H9 (cell line): ENCODE data around the gene CHST14. TPM values are rescaled to one million over a fixed set of nuclear protein-coding genes. Genes with fewer than 3 reads are reported as not detected.

Source experiments
- DNase-seq: peaks from one replicate; pipeline ENCODE4 v3.0.0-alpha.2; 2017
- H2AFZ ChIP-seq: one replicate; pipeline ENCODE4 v1.6.1; 2013; ENCODE audit warnings: mild to moderate bottlenecking, low read length, control low read depth, moderate library complexity
- H2AK5ac ChIP-seq: 2 replicates; pipeline ENCODE4 v1.6.1; 2013; ENCODE audit warnings: low read length, control low read depth, mixed read lengths; ENCODE audit not compliant: insufficient read length
- H2BK120ac ChIP-seq: one replicate; pipeline ENCODE4 v1.6.1; 2013; ENCODE audit warnings: low read depth, mild to moderate bottlenecking, low read length, control low read depth, inconsistent platforms; ENCODE audit not compliant: poor library complexity, severe bottlenecking
- H2BK12ac ChIP-seq: 2 replicates; pipeline ENCODE4 v1.6.1; 2013; ENCODE audit warnings: low read length, control low read depth, mixed read lengths, low read depth; ENCODE audit not compliant: insufficient read length
- H2BK15ac ChIP-seq: 2 replicates; pipeline ENCODE4 v1.6.1; 2013; ENCODE audit warnings: low read depth, low read length, control low read depth
- H2BK20ac ChIP-seq: one replicate; pipeline ENCODE4 v1.6.1; 2013; ENCODE audit warnings: low read depth, mild to moderate bottlenecking, low read length, control low read depth, inconsistent platforms; ENCODE audit not compliant: poor library complexity, severe bottlenecking
- H2BK5ac ChIP-seq: 2 replicates; pipeline ENCODE4 v1.6.1; 2013; ENCODE audit warnings: low read length, control low read depth, mixed read lengths; ENCODE audit not compliant: insufficient read length
- H3K14ac ChIP-seq: 2 replicates; pipeline ENCODE4 v1.6.1; 2013; ENCODE audit warnings: low read length, control low read depth; ENCODE audit not compliant: insufficient read depth
- H3K18ac ChIP-seq: 2 replicates; pipeline ENCODE4 v1.6.1; 2013; ENCODE audit warnings: low read depth, mild to moderate bottlenecking, mixed read lengths, low read length, control low read depth; ENCODE audit not compliant: insufficient read length
- H3K23ac ChIP-seq: 2 replicates; pipeline ENCODE4 v1.6.1; 2013; ENCODE audit warnings: low read length, control low read depth, mixed read lengths, low read depth; ENCODE audit not compliant: insufficient read length
- H3K23me2 ChIP-seq: 2 replicates; pipeline ENCODE4 v1.6.1; 2013; ENCODE audit warnings: low read depth, mild to moderate bottlenecking, mixed read lengths, low read length, control low read depth; ENCODE audit not compliant: insufficient read length, poor library complexity, severe bottlenecking
- H3K27ac ChIP-seq: 2 replicates; pipeline ENCODE4 v1.5.1; 2013; ENCODE audit warnings: low read length, control low read depth, mixed read lengths, low read depth; ENCODE audit not compliant: insufficient read length
- H3K27me3 ChIP-seq: 2 replicates; pipeline ENCODE4 v1.6.1; 2013; ENCODE audit warnings: low read length, control low read depth, inconsistent platforms; ENCODE audit not compliant: insufficient read depth
- H3K4ac ChIP-seq: 2 replicates; pipeline ENCODE4 v1.6.1; 2013; ENCODE audit warnings: low read depth, mild to moderate bottlenecking, control low read depth, inconsistent platforms, low read length, moderate library complexity
- H3K4me1 ChIP-seq: 2 replicates; pipeline ENCODE4 v1.6.1; 2013; ENCODE audit warnings: low read length, control low read depth, inconsistent platforms; ENCODE audit not compliant: insufficient read depth
- H3K4me2 ChIP-seq: 2 replicates; pipeline ENCODE4 v1.6.1; 2013; ENCODE audit warnings: low read length, control low read depth, mixed read lengths; ENCODE audit not compliant: insufficient read length, insufficient read depth
- H3K56ac ChIP-seq: 2 replicates; pipeline ENCODE4 v1.6.1; 2013; ENCODE audit warnings: low read depth, mild to moderate bottlenecking, mixed read lengths, low read length, control low read depth; ENCODE audit not compliant: insufficient read length
- H3K79me1 ChIP-seq: 2 replicates; pipeline ENCODE4 v1.6.1; 2013; ENCODE audit warnings: low read depth, mild to moderate bottlenecking, moderate library complexity, low read length, control low read depth, inconsistent platforms; ENCODE audit not compliant: insufficient read depth, poor library complexity, severe bottlenecking
- H3K79me2 ChIP-seq: 2 replicates; pipeline ENCODE4 v1.6.1; 2013; ENCODE audit warnings: low read length, control low read depth, inconsistent platforms; ENCODE audit not compliant: insufficient read depth
- H3K9ac ChIP-seq: 2 replicates; pipeline ENCODE4 v1.6.1; 2013; ENCODE audit warnings: low read length, control low read depth, mixed read lengths; ENCODE audit not compliant: insufficient read length; ENCODE audit errors: extremely low read depth
- H3K9me3 ChIP-seq: one replicate; pipeline ENCODE4 v1.6.1; 2013; ENCODE audit warnings: low read depth, low read length, inconsistent platforms; ENCODE audit not compliant: control insufficient read depth
- H3T11ph ChIP-seq: one replicate; pipeline ENCODE4 v1.6.1; 2013; ENCODE audit warnings: mild to moderate bottlenecking, low read length, control low read depth, inconsistent platforms
- H4K20me1 ChIP-seq: one replicate; pipeline ENCODE4 v1.6.1; 2013; ENCODE audit not compliant: control insufficient read depth, insufficient read length, insufficient read depth
- H4K5ac ChIP-seq: 2 replicates; pipeline ENCODE4 v1.6.1; 2013; ENCODE audit warnings: low read depth, mild to moderate bottlenecking, mixed read lengths, low read length, control low read depth; ENCODE audit not compliant: insufficient read length
- H4K8ac ChIP-seq: replicated peaks from 2 replicates; pipeline ENCODE4 v1.6.1; 2013; ENCODE audit warnings: low read length, control low read depth, mixed read lengths, low read depth; ENCODE audit not compliant: insufficient read length
- H4K91ac ChIP-seq: 2 replicates; pipeline ENCODE4 v1.6.1; 2013; ENCODE audit warnings: low read depth, mild to moderate bottlenecking, moderate library complexity, mixed read lengths, low read length, control low read depth; ENCODE audit not compliant: insufficient read length
- H3K27ac Mint-ChIP-seq, 3 experiments: 2 replicates in 2 of 3; 3 replicates in 1 of 3; pipeline ENCODE4 v1.8.0; 2020 to 2021; ENCODE audit warnings: mixed read lengths in 3 of 3, mild to moderate bottlenecking in 1 of 3, moderate library complexity in 1 of 3
- H3K27me3 Mint-ChIP-seq: 2 replicates; pipeline ENCODE4 v1.8.0; 2021; ENCODE audit warnings: low read depth, mild to moderate bottlenecking, moderate library complexity, mixed read lengths
- H3K36me3 Mint-ChIP-seq, 3 experiments: 2 replicates in 2 of 3; 3 replicates in 1 of 3; pipeline ENCODE4 v1.8.0; 2020 to 2021; ENCODE audit warnings: low read depth in 3 of 3, mixed read lengths in 3 of 3; ENCODE audit not compliant: insufficient read depth in 1 of 3
- H3K4me1 Mint-ChIP-seq, 2 experiments: 2 replicates each; pipeline ENCODE4 v1.8.0; 2020; ENCODE audit warnings: mixed read lengths in 2 of 2
- H3K4me3 Mint-ChIP-seq, 2 experiments: 2 replicates in 1 of 2; 3 replicates in 1 of 2; pipeline ENCODE4 v1.8.0; 2020 to 2021; ENCODE audit warnings: mild to moderate bottlenecking in 2 of 2, mixed read lengths in 2 of 2, moderate library complexity in 1 of 2
- H3K9me3 Mint-ChIP-seq, 2 experiments: 2 replicates in 1 of 2; 3 replicates in 1 of 2; pipeline ENCODE4 v1.8.0; 2020; ENCODE audit warnings: mild to moderate bottlenecking in 2 of 2, mixed read lengths in 2 of 2, moderate library complexity in 1 of 2
- CTCF ChIP-seq: fragments of 200-600 bp; sonication (generic); conservative IDR thresholded peaks from 3 replicates; pipeline ENCODE4 v1.8.0; 2021; ENCODE audit warnings: antibody characterized with exemption, mild to moderate bottlenecking
- WGBS: extraction: QIAGEN DNeasy Blood & Tissue Kit; methylation state at CpG from one replicate; pipeline ENCODE4 v1.1.7; 2013; ENCODE audit warnings: missing lambda C conversion rate, low lambda C conversion rate, mixed read lengths; ENCODE audit not compliant: insufficient read length; ENCODE audit errors: extremely low coverage; 5-methylcytosine and 5-hydroxymethylcytosine counted together
- total RNA-seq: library from RNA; stranded (reverse); gene quantifications from 2 replicates; pipeline ENCODE4 v1.2.1, GENCODE V29; 2021

Gene CHST14
- total RNA-seq, 1 experiment from 2014 or later: 25.7 TPM

GRCh38 chr15:40458495-40459371, 12.1 kb upstream of the CHST14 start:
- Histone ChIP-seq H2BK5ac (no peak overlapping the region), H2BK20ac (no peak overlapping the region), H3K9ac (no peak overlapping the region), H3K23ac (no peak overlapping the region), H4K8ac (no peak overlapping the region), H3K23me2 (no peaks in the 10 kb centered on the region), H3K4me1 (no peaks in the 10 kb centered on the region), H2AK5ac (no peak overlapping the region), H2AFZ (no peak overlapping the region), H4K91ac (no peak overlapping the region), H3K27ac (no peak overlapping the region), H3K79me2 (peaks cover 21% of the 10 kb centered on the region; the same call in 1 of the 2 replicates), H3K79me1 (peaks cover 13% of the 10 kb centered on the region), H3K56ac (no peak overlapping the region), H3K4ac (no peak overlapping the region), H4K5ac (no peak overlapping the region), H3T11ph (no peak overlapping the region), H4K20me1 (no peaks in the 10 kb centered on the region), H3K18ac (no peak overlapping the region), H2BK15ac (no peak overlapping the region), H3K9me3 (no peaks in the 10 kb centered on the region), H3K14ac (no peak overlapping the region; the same call in 1 of the 2 replicates), H3K4me2 (no peak overlapping the region), H2BK12ac (no peak overlapping the region), H3K27me3 (no peaks in the 10 kb centered on the region), H2BK120ac (no peak overlapping the region)
- Mint-ChIP-seq H3K4me3 (no peak overlapping the region), H3K36me3 (peaks cover 14 to 47% (median 27%) of the 10 kb centered on the region in 3 experiments; a peak in 6 of 7 replicates), H3K27ac (no peak overlapping the region), H3K27me3 (no peaks in the 10 kb centered on the region), H3K9me3 (no peaks in the 10 kb centered on the region), H3K4me1 (peaks cover 29 to 31% of the 10 kb centered on the region in 2 experiments)
- TF ChIP-seq CTCF: no peak
- no peak for DNase-seq
- no CpG with 5 or more reads among the region's 37 CpGs for WGBS
